GM19324 (cell line): ENCODE measurements around the gene ARL8B.

ENCODE experiments used
- ATAC-seq: cut with Tn5 transposase; IDR thresholded peaks from one replicate; pipeline ENCODE4 v1.9.1; 2021; ENCODE audit warnings: mild to moderate bottlenecking, moderate library complexity; ENCODE audit not compliant: unreplicated experiment, low FRiP score

ARL8B gene

GRCh38 chr3:5198986-5199731 is 77.1 kb downstream of the ARL8B start:
- ATAC-seq, result no peak

GRCh38 chr3:5201536-5201935 is 79.4 kb downstream of the ARL8B start:
- no peak for ATAC-seq

DNA sequence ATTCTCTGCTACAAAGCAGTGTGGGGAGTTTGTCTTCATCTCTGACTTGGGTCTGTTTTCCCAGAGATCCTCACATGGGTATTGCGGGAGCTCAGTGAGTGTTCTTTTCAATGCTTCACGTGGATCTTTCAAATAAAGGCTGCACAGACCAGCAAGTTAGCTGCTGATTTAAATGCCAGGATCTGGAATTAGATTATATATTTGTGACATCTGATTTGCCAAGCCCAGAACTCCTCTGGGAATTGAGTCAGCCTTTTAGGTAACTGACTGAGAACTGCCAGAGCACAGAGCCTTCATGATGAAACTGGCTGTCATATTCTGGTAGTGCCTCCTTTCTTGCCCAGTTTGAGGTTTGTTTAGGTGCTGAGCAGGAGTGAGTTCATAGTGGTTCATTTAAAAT is 80.1 kb downstream of the ARL8B start:
- ATAC-seq, result no peak

GRCh38 chr3:5205165-5205941 is 83.3 kb downstream of the ARL8B start:
- peak; percentile 94 for ATAC-seq

DNA sequence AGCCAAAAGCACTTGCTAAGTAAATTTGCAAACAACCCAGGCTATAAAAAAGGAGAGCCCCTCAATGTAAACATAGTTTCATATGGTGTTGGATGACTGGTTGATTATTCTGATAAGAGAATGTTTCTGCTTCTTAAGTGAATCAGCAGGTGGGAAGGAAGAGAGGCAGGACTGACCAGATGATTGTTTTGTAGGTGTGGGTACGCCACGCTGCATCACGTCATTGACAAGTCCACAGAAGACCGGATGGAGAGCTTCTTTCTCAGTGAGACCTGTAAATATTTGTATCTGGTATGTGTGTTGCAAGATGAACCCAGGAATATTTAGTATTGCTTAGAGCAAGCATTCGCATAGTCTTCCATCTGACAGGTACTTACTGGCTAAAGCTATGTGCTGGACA is 88.8 kb downstream of the ARL8B start:
- no peak for ATAC-seq

- ATAC-seq, result no peak
These were observed 90.8 kb downstream of the ARL8B start for GRCh38 chr3:5212628-5213573.

DNA sequence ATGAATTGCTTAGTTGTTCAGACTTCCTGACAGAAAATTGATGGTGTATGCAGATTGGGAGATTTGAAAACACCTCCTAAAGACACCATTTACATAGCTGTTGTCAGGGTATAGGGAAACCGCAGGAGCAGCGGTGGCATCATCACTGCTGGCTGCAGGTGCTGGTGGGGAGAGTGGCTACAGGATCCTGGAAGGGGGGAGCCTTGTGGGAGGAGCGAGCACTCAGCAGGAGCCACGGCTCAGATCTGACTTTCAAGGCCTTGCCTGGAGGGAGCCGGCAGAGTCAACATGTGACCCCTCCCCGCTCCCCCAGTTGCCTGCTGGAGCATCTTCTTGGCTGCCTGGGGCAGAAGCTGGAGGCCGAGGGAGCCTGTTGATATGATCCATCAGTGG is 91.5 kb downstream of the ARL8B start:
- ATAC-seq, result no peak

GRCh38 chr3:5214352-5214751 is 92.3 kb downstream of the ARL8B start:
- no peak for ATAC-seq

DNA sequence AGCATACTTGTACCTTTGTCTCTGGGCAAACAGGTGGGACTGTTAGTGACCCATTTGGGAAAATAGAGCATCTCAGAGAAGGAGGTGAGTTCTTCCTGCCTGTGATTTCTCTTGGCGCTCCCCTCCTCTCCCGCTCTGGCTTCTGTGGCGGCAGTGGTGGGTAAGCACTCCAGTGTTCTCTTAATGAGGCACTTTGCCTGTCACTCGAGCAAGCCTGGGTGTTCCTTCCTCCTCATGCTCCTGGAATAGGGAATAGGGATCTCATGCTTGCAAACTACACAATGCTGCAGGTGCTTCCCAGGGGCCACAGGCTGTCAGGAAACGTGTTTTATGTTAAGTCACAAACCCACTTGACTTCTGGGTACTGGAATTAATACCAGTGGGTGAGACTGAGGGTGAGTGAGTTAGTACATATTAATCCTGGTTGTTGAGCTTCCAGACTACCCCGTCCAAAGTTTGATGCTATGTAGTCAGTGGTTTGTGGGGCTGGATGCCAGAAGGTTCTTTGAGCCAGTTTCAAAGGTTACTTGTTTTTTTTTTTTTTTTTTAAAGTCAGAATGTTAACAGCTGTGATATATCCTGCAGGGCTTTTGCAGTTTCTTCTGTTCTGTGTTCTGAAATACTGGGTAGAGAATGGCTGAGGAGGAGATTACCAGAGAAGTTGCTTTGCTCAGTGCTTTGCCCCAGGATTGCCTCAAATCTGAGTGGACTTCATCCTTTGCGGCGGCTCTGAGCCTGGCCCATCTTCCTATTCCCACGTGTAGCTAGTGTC is 95.9 kb downstream of the ARL8B start:
- no peak for ATAC-seq

GRCh38 chr3:5218815-5219214 is 96.7 kb downstream of the ARL8B start:
- ATAC-seq, result no peak

DNA sequence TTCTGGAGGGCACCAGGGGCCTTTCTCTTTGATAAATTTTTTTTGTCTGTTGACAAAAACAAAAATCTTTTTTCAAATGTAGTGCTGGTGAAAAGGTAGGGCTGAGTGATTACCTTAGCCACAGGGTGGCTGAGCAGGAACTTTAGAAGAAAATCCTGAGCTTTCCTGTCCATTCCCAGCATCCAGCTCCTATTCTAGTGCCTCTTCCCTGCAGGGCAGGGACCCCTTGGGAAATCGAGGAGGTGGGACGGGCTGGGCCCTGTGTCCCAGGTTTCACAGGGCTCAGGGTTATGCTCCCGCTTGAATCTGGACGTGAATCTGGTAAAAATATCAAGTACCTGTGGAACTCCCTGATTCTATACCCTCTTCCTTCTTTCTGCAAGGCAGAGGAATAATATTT is 97.1 kb downstream of the ARL8B start:
- no peak for ATAC-seq

GRCh38 chr3:5220193-5220592 is 98.1 kb downstream of the ARL8B start:
- no peak for ATAC-seq

- ATAC-seq, result no peak
These were observed 98.8 kb downstream of the ARL8B start for GRCh38 chr3:5220667-5221431.

GRCh38 chr3:5221701-5222100 is 99.6 kb downstream of the ARL8B start:
- ATAC-seq, result no peak

GRCh38 chr3:5222283-5223005 is 100.4 kb downstream of the ARL8B start:
- no peak for ATAC-seq

DNA sequence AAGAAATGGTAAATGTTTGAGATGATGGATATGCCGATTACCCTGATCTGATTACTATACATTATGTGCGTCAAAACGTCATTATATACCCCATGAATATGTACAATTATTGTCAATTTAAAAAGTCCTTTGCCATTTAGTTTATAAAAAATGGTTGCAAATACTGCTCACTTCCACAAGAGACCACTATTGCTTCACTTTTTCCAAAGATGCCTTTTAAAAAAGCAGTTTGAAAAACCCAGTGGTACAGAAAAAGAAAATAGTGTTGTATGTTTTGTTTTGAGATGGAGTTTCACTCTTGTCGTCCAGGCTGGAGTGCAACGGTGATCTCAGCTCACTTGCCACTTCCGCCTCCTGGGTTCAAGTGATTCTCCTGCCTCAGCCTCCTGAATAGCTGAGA is 104.7 kb downstream of the ARL8B start:
- ATAC-seq, result no peak

DNA sequence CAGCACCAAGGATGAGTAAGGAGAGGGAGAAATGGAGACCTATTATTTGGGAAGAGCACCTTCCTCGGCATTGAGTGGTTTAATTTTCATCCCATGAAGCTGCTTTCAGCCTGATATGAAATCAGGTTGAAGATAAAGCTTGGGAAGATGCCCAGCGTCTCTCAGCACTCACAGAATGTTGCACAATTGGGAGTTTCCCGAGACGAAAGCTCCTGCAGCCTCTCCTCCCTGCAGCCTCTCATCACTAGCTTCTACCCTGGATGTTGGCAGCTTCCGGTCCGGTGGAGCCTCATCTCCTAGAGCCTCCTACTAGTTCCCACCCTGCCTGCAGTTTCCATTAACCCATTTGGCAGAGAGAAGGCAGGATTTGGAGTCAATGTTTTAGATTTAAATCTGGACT is 105.7 kb downstream of the ARL8B start:
- ATAC-seq, result no peak

DNA sequence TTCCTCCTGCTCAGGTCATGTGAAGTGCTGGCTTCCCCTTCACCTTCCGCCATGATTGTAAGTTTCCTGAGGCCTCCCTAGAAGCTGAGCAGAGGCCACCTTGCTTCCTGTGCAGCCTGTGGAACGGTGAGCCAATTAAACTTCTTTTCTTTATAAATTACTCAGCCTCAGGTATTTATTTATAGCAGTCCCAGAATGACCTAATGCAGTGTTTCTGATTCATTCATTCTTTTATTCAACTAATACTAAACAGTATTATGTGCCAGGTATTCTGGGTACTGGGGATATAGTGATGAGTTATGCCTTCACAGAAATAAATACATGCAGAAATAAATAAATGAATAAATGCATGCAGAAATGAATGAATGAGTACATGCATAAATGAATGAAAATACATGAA is 107.3 kb downstream of the ARL8B start:
- ATAC-seq, result no peak
